Right atrium auricular region (tissue), 2 donors: Measurements from ENCODE around the gene PROM2. TPM values are rescaled to one million over a fixed set of nuclear protein-coding genes. Genes with fewer than 3 reads are reported as not detected.
A peak's percentile ranks its signal among the peaks of the same experiment; 100 is the strongest.

ENCODE experiments used
- DNase-seq: peaks from one replicate; pipeline ENCODE4 v3.0.0-alpha.2; 2019; ENCODE audit warnings: low spot score
- H3K27ac ChIP-seq, 2 donors: fragments of 200-600 bp; sonication (generic); 1 replicate in 1 of 2; 2 replicates in 1 of 2; pipeline ENCODE4 v1.5.1; 2016 to 2019
- H3K27me3 ChIP-seq, 2 donors: fragments of 200-600 bp; sonication (generic); one replicate each; pipeline versions ENCODE4 v1.5.1 to v1.6.0; 2017 to 2019
- H3K36me3 ChIP-seq: fragments of 200-600 bp; sonication (generic); one replicate; pipeline ENCODE4 v1.5.1; 2016
- H3K4me1 ChIP-seq, 2 donors: fragments of 200-600 bp; sonication (generic); one replicate each; pipeline versions ENCODE4 v1.5.1 to v1.6.0; 2017 to 2019
- H3K4me3 ChIP-seq, 2 donors: fragments of 200-600 bp; sonication (generic); 1 replicate in 1 of 2; 2 replicates in 1 of 2; pipeline ENCODE4 v1.5.1; 2017 to 2019; ENCODE audit warnings: mild to moderate bottlenecking in 1 of 2, moderate library complexity in 1 of 2
- H3K9me3 ChIP-seq, 2 donors: fragments of 200-600 bp; sonication (generic); one replicate each; pipeline ENCODE4 v1.5.1; 2019
- total RNA-seq, 2 donors: library from RNA; depleted of rRNA; stranded (reverse); fragments of >200 nt; gene quantifications; one replicate each; pipeline ENCODE4 v1.1.0, GENCODE V29; 2016
- TF ChIP-seq, protein P1 (sequence below), 2 donors: fragments of 200-600 bp; sonication (generic); IDR thresholded peaks; one replicate each; pipeline ENCODE4 v1.5.1; 2019; ENCODE audit warnings: antibody characterized with exemption in 2 of 2

PROM2 gene
- total RNA-seq, 2 donors from 2014 or later: 0.11 to 0.35 TPM

DNA sequence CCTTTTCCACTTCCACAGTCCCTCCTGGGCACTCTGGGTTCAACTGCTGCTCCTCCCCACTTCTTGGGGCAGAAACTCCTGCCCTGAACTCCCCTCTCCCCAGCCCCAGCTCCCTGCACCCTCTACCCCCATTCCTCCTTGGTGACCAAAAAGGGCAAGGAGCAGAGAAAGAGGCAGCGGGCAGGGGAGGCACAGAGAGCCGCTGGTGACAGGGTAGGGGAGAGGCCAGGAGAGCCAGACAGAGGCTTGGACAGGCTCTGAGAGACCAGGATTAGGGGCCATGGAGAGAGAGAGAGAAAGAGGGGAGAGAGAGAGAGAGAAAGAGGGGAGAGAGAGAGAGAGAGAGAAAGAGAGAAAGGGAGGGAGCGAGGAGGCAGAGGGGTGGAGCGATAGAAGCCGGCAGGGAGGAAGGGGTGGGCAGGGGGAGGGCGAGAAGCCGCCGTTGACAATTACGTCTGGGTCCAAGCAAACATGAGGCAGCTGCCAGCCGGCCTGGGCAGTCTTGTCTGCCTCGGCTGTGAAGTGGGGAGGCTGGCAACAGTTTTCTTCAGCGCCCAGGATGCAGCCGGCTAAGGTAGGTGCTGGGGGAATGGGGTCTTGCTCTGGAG lies 22.7 kb downstream of the PROM2 start, which contains the start of gene KCNIP3:
TSS of gene KCNIP3 (plus strand) at position 468 of the 608 bp plus-strand sequence. CDS start at position 560, 92 bp downstream.
- H3K4me1 ChIP-seq: no peaks in the 10 kb centered on the region
- H3K27me3 ChIP-seq: no peaks in the 10 kb centered on the region
- TF ChIP-seq, protein P1, sequence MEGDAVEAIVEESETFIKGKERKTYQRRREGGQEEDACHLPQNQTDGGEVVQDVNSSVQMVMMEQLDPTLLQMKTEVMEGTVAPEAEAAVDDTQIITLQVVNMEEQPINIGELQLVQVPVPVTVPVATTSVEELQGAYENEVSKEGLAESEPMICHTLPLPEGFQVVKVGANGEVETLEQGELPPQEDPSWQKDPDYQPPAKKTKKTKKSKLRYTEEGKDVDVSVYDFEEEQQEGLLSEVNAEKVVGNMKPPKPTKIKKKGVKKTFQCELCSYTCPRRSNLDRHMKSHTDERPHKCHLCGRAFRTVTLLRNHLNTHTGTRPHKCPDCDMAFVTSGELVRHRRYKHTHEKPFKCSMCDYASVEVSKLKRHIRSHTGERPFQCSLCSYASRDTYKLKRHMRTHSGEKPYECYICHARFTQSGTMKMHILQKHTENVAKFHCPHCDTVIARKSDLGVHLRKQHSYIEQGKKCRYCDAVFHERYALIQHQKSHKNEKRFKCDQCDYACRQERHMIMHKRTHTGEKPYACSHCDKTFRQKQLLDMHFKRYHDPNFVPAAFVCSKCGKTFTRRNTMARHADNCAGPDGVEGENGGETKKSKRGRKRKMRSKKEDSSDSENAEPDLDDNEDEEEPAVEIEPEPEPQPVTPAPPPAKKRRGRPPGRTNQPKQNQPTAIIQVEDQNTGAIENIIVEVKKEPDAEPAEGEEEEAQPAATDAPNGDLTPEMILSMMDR (IDR thresholded peaks at IDR 0.05): no peak
- H3K4me3 ChIP-seq: peak within 1 kb of the TSS in 1 of 2 donors; percentile 44
- H3K9me3 ChIP-seq: peaks cover under 1 to 2% of the 10 kb centered on the region in 2 donors
- no peaks in the 10 kb centered on the region for H3K36me3 ChIP-seq
- no peak for DNase-seq
- no peak within 1 kb of the TSS for H3K27ac ChIP-seq

DNA sequence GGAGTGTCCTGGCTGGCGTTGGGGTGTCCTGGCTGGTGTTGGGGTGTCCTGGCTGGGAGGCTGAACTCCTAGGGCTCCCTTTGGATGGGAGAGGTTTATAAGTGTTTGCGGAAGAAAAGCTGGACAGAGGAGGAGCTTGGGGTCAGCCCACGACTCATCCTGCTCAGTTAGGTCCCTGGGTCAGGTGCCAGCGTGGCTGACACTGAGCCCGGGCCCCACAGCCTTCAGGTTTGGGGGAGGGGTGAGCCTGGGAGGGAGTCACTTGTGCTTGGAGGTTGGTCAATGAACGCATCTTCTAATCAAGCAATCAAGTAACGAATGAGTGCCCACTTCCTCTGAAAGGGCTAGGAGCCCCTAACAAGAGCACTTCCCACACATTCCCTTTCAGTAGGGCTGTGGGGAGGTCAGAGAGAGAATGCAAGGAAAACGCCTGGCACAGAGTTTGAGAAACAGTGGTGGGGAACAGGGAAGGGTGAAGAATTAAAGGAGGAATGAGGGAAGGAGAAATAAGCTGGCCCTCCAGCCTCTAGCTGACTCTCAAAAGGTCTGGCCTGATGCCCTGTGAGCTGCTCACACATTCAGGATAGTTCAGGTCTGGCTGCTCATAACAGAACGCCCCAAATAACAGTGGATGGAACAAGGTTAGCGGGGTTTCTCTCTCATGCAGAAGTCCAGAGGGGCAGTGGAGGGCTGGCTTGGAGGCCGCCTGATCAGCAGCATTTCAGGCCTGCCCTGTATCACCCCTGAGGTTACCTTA lies 23.6 kb downstream of the PROM2 start:
- Histone ChIP-seq H3K4me3 (peak overlapping the region in 1 of 2 donors; percentile 44), H3K36me3 (no peaks in the 10 kb centered on the region), H3K27me3 (no peaks in the 10 kb centered on the region), H3K9me3 (no peaks in the 10 kb centered on the region), H3K4me1 (no peaks in the 10 kb centered on the region), H3K27ac (no peak overlapping the region)
- TF ChIP-seq, protein P1 (IDR thresholded peaks at IDR 0.05): no peak
- no peak for DNase-seq

DNA sequence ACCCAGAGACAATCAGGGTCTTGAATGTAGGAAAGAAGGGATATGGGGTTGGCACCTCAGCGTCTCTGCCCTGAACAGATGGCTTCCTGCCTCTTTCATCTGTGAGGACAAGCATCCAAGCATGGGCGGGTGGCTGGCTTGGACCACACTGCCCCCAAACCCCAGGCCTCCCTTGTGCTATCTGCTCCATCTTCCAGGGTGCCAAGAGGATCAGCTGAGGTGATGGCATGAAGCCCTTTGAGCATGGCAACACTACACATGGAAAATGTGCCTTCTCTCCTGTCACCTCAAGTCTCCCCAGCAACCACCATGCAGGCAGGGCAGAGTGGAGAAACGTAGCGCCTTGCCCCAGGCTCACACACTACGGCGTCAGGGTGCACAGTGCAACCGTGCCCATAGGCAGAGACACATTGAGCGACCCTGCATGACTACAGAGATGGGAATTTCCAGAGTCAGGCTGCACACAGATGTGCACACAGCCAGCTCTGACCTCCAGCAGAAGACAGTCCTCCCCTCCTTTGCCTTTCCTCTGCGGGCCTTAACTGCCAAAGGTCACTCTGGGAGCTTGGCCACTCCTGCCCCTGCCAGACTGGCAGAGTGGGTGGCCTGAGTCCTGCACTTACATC lies 24.4 kb downstream of the PROM2 start:
- H3K27me3 ChIP-seq: no peaks in the 10 kb centered on the region
- TF ChIP-seq, protein P1 (IDR thresholded peaks at IDR 0.05): no peak
- DNase-seq: no peak
- H3K4me3 ChIP-seq: no peak overlapping the region
- H3K36me3 ChIP-seq: no peaks in the 10 kb centered on the region
- no peak overlapping the region for H3K27ac ChIP-seq
- no peaks in the 10 kb centered on the region for H3K4me1 ChIP-seq
- no peaks in the 10 kb centered on the region for H3K9me3 ChIP-seq

DNA sequence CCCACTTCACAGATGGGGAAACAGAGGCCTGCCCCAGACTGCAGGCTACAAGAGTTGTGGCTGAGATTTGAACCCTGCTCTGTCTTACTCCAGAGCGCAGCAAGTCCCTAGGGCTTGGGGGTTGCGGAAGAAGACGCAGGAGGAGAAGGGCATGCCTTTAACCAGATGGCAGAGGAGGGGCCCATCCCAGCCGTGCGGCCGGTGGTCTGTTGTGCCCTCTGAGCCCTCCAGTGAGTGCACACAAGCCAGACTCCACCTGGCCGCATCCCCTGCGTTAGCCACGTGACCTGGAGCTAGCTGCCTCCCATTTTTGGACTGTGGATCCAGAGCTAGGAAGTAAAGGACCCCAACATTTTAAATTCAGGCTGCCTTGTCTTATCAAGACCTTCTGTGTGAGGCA lies 25.7 kb downstream of the PROM2 start:
- H3K27ac ChIP-seq: no peak overlapping the region
- H3K9me3 ChIP-seq: no peaks in the 10 kb centered on the region
- no peaks in the 10 kb centered on the region for H3K4me1 ChIP-seq
- no peak overlapping the region for H3K4me3 ChIP-seq
- no peak for DNase-seq
- no peaks in the 10 kb centered on the region for H3K36me3 ChIP-seq
- TF ChIP-seq, protein P1 (IDR thresholded peaks at IDR 0.05): no peak
- H3K27me3 ChIP-seq: no peaks in the 10 kb centered on the region

DNA sequence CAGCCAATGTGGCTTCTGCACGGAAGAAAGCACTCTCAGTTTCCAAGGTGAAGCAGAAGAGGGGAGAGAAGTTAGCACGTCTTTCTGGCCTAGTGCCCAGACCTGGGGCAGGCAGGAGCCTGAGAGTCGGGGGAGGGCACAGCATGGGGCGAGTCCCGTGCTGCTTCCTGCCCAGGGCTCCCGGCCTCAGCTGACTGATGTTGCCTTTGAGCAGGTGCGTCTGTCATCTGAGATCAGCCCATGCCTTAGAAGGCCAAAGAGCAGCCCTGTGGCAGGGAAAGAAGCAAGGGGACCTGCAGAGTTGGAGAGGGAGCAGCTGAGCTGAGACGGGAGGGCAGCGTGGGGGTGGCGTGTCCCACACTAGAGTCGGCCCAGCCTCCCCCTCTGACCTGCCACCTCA lies 26.2 kb downstream of the PROM2 start:
- H3K36me3 ChIP-seq: no peaks in the 10 kb centered on the region
- DNase-seq: no peak
- TF ChIP-seq, protein P1 (IDR thresholded peaks at IDR 0.05): no peak
- H3K9me3 ChIP-seq: no peaks in the 10 kb centered on the region
- H3K4me1 ChIP-seq: no peaks in the 10 kb centered on the region
- no peak overlapping the region for H3K4me3 ChIP-seq
- no peaks in the 10 kb centered on the region for H3K27me3 ChIP-seq
- no peak overlapping the region for H3K27ac ChIP-seq
